ENCODE measurements around the gene ARRB1. TPM values are rescaled to one million over a fixed set of nuclear protein-coding genes. Genes with fewer than 3 reads are reported as not detected.

Gene ARRB1
- total RNA-seq, 1 experiment from 2014 or later = 90.1 TPM

- no peak for TF ChIP-seq ZNF281 (CRISPR knock-in tag; IDR thresholded peaks at IDR 0.05)
- no peak for TF ChIP-seq NFYB (CRISPR knock-in tag; conservative IDR thresholded peaks at IDR 0.05; ENCODE audit: low read depth)
- TF ChIP-seq, protein P1, sequence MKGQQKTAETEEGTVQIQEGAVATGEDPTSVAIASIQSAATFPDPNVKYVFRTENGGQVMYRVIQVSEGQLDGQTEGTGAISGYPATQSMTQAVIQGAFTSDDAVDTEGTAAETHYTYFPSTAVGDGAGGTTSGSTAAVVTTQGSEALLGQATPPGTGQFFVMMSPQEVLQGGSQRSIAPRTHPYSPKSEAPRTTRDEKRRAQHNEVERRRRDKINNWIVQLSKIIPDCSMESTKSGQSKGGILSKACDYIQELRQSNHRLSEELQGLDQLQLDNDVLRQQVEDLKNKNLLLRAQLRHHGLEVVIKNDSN (CRISPR knock-in tag; IDR thresholded peaks at IDR 0.05) = no peak
- no peak for TF ChIP-seq EMX1 (CRISPR knock-in tag; IDR thresholded peaks at IDR 0.05)
- no peak for TF ChIP-seq NR1H2 (CRISPR knock-in tag; IDR thresholded peaks at IDR 0.05)
- no peak for TF ChIP-seq SMAD3 (CRISPR knock-in tag; IDR thresholded peaks at IDR 0.05; ENCODE audit: borderline replicate concordance)
- TF ChIP-seq TP53 (CRISPR knock-in tag; IDR thresholded peaks at IDR 0.05) = no peak
- no peak for TF ChIP-seq IRF2 (CRISPR knock-in tag; IDR thresholded peaks at IDR 0.05; ENCODE audit: borderline replicate concordance, low read depth)
- TF ChIP-seq CBFB (CRISPR knock-in tag; IDR thresholded peaks at IDR 0.05; ENCODE audit: low read depth) = no peak
These were observed 1.8 kb downstream of the ARRB1 start (continued) for GRCh38 chr11:75349521-75350116.

- DNase-seq (ENCODE audit: low spot score) (no peak), ATAC-seq (no peak)
- peaks cover 8% of the 10 kb centered on the region for H3K27me3 Mint-ChIP-seq (ENCODE audit: low read depth)
- ChIA-PET CTCF (interaction anchor here (1.4 to 6.9 kb wide), 3 partner anchors 8 to 77 kb away, joined by 4 to 34 read pairs (median 4); no protein-coding TSS in a partner anchor), POLR2A (no interaction called here)
- H3K36me3 Mint-ChIP-seq = peaks cover 5% of the 10 kb centered on the region; the same call in 1 of the 2 replicates
- H3K9me3 Mint-ChIP-seq = no peaks in the 10 kb centered on the region
- H3K4me3 Mint-ChIP-seq = no peak overlapping the region
- peaks cover 89% of the 10 kb centered on the region for H3K4me1 Mint-ChIP-seq
- H3K27ac Mint-ChIP-seq = peak overlapping the region; percentile 67
- TF ChIP-seq, protein P2, sequence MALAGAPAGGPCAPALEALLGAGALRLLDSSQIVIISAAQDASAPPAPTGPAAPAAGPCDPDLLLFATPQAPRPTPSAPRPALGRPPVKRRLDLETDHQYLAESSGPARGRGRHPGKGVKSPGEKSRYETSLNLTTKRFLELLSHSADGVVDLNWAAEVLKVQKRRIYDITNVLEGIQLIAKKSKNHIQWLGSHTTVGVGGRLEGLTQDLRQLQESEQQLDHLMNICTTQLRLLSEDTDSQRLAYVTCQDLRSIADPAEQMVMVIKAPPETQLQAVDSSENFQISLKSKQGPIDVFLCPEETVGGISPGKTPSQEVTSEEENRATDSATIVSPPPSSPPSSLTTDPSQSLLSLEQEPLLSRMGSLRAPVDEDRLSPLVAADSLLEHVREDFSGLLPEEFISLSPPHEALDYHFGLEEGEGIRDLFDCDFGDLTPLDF (CRISPR knock-in tag; IDR thresholded peaks at IDR 0.05) = no peak
- TF ChIP-seq NFE2L1 (CRISPR knock-in tag; IDR thresholded peaks at IDR 0.05) (no peak), TEAD4 (CRISPR knock-in tag; IDR thresholded peaks at IDR 0.05) (no peak), ZNF263 (CRISPR knock-in tag; IDR thresholded peaks at IDR 0.05; ENCODE audit: low read depth) (no peak), MXD4 (CRISPR knock-in tag; IDR thresholded peaks at IDR 0.05; ENCODE audit: borderline replicate concordance) (no peak), ZNF423 (CRISPR knock-in tag; IDR thresholded peaks at IDR 0.05) (no peak), FOXK1 (CRISPR knock-in tag; IDR thresholded peaks at IDR 0.05) (no peak)
- TF ChIP-seq, protein P3, sequence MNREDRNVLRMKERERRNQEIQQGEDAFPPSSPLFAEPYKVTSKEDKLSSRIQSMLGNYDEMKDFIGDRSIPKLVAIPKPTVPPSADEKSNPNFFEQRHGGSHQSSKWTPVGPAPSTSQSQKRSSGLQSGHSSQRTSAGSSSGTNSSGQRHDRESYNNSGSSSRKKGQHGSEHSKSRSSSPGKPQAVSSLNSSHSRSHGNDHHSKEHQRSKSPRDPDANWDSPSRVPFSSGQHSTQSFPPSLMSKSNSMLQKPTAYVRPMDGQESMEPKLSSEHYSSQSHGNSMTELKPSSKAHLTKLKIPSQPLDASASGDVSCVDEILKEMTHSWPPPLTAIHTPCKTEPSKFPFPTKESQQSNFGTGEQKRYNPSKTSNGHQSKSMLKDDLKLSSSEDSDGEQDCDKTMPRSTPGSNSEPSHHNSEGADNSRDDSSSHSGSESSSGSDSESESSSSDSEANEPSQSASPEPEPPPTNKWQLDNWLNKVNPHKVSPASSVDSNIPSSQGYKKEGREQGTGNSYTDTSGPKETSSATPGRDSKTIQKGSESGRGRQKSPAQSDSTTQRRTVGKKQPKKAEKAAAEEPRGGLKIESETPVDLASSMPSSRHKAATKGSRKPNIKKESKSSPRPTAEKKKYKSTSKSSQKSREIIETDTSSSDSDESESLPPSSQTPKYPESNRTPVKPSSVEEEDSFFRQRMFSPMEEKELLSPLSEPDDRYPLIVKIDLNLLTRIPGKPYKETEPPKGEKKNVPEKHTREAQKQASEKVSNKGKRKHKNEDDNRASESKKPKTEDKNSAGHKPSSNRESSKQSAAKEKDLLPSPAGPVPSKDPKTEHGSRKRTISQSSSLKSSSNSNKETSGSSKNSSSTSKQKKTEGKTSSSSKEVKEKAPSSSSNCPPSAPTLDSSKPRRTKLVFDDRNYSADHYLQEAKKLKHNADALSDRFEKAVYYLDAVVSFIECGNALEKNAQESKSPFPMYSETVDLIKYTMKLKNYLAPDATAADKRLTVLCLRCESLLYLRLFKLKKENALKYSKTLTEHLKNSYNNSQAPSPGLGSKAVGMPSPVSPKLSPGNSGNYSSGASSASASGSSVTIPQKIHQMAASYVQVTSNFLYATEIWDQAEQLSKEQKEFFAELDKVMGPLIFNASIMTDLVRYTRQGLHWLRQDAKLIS (CRISPR knock-in tag; IDR thresholded peaks at IDR 0.05; ENCODE audit: borderline replicate concordance) = no peak
- TF ChIP-seq, protein P4, sequence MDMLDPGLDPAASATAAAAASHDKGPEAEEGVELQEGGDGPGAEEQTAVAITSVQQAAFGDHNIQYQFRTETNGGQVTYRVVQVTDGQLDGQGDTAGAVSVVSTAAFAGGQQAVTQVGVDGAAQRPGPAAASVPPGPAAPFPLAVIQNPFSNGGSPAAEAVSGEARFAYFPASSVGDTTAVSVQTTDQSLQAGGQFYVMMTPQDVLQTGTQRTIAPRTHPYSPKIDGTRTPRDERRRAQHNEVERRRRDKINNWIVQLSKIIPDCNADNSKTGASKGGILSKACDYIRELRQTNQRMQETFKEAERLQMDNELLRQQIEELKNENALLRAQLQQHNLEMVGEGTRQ (CRISPR knock-in tag; IDR thresholded peaks at IDR 0.05) = no peak
- TF ChIP-seq, protein P5, sequence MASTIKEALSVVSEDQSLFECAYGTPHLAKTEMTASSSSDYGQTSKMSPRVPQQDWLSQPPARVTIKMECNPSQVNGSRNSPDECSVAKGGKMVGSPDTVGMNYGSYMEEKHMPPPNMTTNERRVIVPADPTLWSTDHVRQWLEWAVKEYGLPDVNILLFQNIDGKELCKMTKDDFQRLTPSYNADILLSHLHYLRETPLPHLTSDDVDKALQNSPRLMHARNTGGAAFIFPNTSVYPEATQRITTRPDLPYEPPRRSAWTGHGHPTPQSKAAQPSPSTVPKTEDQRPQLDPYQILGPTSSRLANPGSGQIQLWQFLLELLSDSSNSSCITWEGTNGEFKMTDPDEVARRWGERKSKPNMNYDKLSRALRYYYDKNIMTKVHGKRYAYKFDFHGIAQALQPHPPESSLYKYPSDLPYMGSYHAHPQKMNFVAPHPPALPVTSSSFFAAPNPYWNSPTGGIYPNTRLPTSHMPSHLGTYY (CRISPR knock-in tag; IDR thresholded peaks at IDR 0.05) = no peak
- TF ChIP-seq, protein P6, sequence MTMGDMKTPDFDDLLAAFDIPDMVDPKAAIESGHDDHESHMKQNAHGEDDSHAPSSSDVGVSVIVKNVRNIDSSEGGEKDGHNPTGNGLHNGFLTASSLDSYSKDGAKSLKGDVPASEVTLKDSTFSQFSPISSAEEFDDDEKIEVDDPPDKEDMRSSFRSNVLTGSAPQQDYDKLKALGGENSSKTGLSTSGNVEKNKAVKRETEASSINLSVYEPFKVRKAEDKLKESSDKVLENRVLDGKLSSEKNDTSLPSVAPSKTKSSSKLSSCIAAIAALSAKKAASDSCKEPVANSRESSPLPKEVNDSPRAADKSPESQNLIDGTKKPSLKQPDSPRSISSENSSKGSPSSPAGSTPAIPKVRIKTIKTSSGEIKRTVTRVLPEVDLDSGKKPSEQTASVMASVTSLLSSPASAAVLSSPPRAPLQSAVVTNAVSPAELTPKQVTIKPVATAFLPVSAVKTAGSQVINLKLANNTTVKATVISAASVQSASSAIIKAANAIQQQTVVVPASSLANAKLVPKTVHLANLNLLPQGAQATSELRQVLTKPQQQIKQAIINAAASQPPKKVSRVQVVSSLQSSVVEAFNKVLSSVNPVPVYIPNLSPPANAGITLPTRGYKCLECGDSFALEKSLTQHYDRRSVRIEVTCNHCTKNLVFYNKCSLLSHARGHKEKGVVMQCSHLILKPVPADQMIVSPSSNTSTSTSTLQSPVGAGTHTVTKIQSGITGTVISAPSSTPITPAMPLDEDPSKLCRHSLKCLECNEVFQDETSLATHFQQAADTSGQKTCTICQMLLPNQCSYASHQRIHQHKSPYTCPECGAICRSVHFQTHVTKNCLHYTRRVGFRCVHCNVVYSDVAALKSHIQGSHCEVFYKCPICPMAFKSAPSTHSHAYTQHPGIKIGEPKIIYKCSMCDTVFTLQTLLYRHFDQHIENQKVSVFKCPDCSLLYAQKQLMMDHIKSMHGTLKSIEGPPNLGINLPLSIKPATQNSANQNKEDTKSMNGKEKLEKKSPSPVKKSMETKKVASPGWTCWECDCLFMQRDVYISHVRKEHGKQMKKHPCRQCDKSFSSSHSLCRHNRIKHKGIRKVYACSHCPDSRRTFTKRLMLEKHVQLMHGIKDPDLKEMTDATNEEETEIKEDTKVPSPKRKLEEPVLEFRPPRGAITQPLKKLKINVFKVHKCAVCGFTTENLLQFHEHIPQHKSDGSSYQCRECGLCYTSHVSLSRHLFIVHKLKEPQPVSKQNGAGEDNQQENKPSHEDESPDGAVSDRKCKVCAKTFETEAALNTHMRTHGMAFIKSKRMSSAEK (CRISPR knock-in tag; IDR thresholded peaks at IDR 0.05; ENCODE audit: borderline replicate concordance) = no peak
These were observed 3.5 kb downstream of the ARRB1 start for GRCh38 chr11:75347781-75348566.
